SK-N-SH treated with all-trans-retinoic acid at 6 μM for 48 hours (cell line): ENCODE data around the gene FCHSD2.

ENCODE experiments used
- ATAC-seq: fragments of 200-7000 bp; cut with Tn5 transposase; 3 replicates; pipeline ENCODE4 v1.9.1; 2020; ENCODE audit warnings: mild to moderate bottlenecking, moderate library complexity
- ARNTL ChIP-seq: fragments of 450-650 bp; formaldehyde crosslinking; IDR thresholded peaks from 2 replicates; pipeline ENCODE4 v1.5.0; 2020; ENCODE audit warnings: low read depth, mild to moderate bottlenecking, moderate library complexity, borderline replicate concordance
- BACH2 ChIP-seq: fragments of 250-450 bp; sonication (Bioruptor Pico); IDR thresholded peaks from 2 replicates; pipeline ENCODE4 v1.9.0; 2021; ENCODE audit warnings: mild to moderate bottlenecking, borderline replicate concordance
- CREB5 ChIP-seq: fragments of 250-450 bp; sonication (Bioruptor Pico); IDR thresholded peaks from 2 replicates; pipeline ENCODE4 v1.5.1; 2020; ENCODE audit warnings: low read depth, mild to moderate bottlenecking, moderate library complexity
- CSDC2 ChIP-seq: fragments of 250-450 bp; sonication (Bioruptor Pico); IDR thresholded peaks from 2 replicates; pipeline ENCODE4 v1.5.0; 2020; ENCODE audit warnings: mild to moderate bottlenecking, moderate library complexity
- CSRNP3 ChIP-seq: fragments of 250-450 bp; sonication (Bioruptor Pico); IDR thresholded peaks from 2 replicates; pipeline ENCODE4 v1.5.1; 2021; ENCODE audit warnings: mild to moderate bottlenecking, moderate library complexity
- ESRRG ChIP-seq: fragments of 250-450 bp; sonication (Bioruptor Pico); IDR thresholded peaks from 2 replicates; pipeline ENCODE4 v1.6.1; 2021; ENCODE audit warnings: mild to moderate bottlenecking
- GLIS3 ChIP-seq: fragments of 250-450 bp; sonication (Bioruptor Pico); IDR thresholded peaks from 2 replicates; pipeline ENCODE4 v1.5.0; 2020; ENCODE audit warnings: mild to moderate bottlenecking, moderate library complexity
- ISL1 ChIP-seq: fragments of 250-450 bp; sonication (Bioruptor Pico); IDR thresholded peaks from 2 replicates; pipeline ENCODE4 v2.1.2; 2022; ENCODE audit warnings: mild to moderate bottlenecking, moderate library complexity
- OSR1 ChIP-seq: fragments of 250-450 bp; sonication (Bioruptor Pico); IDR thresholded peaks from 2 replicates; pipeline ENCODE4 v1.8.0; 2022; ENCODE audit warnings: moderate library complexity, mild to moderate bottlenecking, inconsistent platforms
- PATZ1 ChIP-seq: fragments of 250-450 bp; sonication (Bioruptor Pico); IDR thresholded peaks from 2 replicates; pipeline ENCODE4 v1.8.0; 2020; ENCODE audit warnings: mild to moderate bottlenecking, moderate library complexity, borderline replicate concordance
- POU6F1 ChIP-seq: fragments of 250-450 bp; sonication (Bioruptor Pico); IDR thresholded peaks from 2 replicates; pipeline ENCODE4 v1.8.0; 2021; ENCODE audit warnings: low read depth, mild to moderate bottlenecking, moderate library complexity, borderline replicate concordance
- PPARA ChIP-seq: fragments of 250-450 bp; sonication (Bioruptor Pico); IDR thresholded peaks from 2 replicates; pipeline ENCODE4 v1.5.0; 2020; ENCODE audit warnings: mild to moderate bottlenecking, borderline replicate concordance
- RARB ChIP-seq: fragments of 250-450 bp; sonication (Bioruptor Pico); IDR thresholded peaks from 2 replicates; pipeline ENCODE4 v1.8.0; 2021; ENCODE audit warnings: mild to moderate bottlenecking, moderate library complexity
- SNAI2 ChIP-seq: fragments of 250-450 bp; sonication (Bioruptor Pico); IDR thresholded peaks from 2 replicates; pipeline ENCODE4 v1.5.0; 2020; ENCODE audit warnings: mild to moderate bottlenecking, moderate library complexity
- TCF4 ChIP-seq: fragments of 250-450 bp; sonication (Bioruptor Pico); IDR thresholded peaks from 2 replicates; pipeline ENCODE4 v1.8.0; 2021; ENCODE audit warnings: mild to moderate bottlenecking, moderate library complexity, borderline replicate concordance
- TOX ChIP-seq: fragments of 250-450 bp; sonication (Bioruptor Pico); IDR thresholded peaks from 2 replicates; pipeline ENCODE4 v1.8.0; 2021; ENCODE audit warnings: mild to moderate bottlenecking, moderate library complexity, borderline replicate concordance
- TSHZ2 ChIP-seq: fragments of 250-450 bp; sonication (Bioruptor Pico); IDR thresholded peaks from 2 replicates; pipeline ENCODE4 v1.5.0; 2020; ENCODE audit warnings: mild to moderate bottlenecking, moderate library complexity
- ZC3H10 ChIP-seq: fragments of 250-450 bp; sonication (Bioruptor Pico); IDR thresholded peaks from 2 replicates; pipeline ENCODE4 v1.5.1; 2021; ENCODE audit warnings: mild to moderate bottlenecking, moderate library complexity
- ZFP3 ChIP-seq: fragments of 250-450 bp; sonication (Bioruptor Pico); IDR thresholded peaks from 2 replicates; pipeline ENCODE4 v1.5.0; 2020; ENCODE audit warnings: mild to moderate bottlenecking, moderate library complexity
- ZFP30 ChIP-seq: fragments of 450-650 bp; formaldehyde crosslinking; IDR thresholded peaks from 2 replicates; pipeline ENCODE4 v1.5.0; 2022; ENCODE audit warnings: mild to moderate bottlenecking, moderate library complexity
- ZNF565 ChIP-seq: fragments of 450-650 bp; formaldehyde crosslinking; conservative IDR thresholded peaks from 2 replicates; pipeline ENCODE4 v1.5.0; 2020; ENCODE audit warnings: low read depth, mild to moderate bottlenecking, moderate library complexity
- ZNF70 ChIP-seq: fragments of 450-650 bp; formaldehyde crosslinking; IDR thresholded peaks from 2 replicates; pipeline ENCODE4 v1.5.0; 2020; ENCODE audit warnings: mild to moderate bottlenecking, moderate library complexity
- ZNF8 ChIP-seq: fragments of 450-650 bp; formaldehyde crosslinking; IDR thresholded peaks from 2 replicates; pipeline ENCODE4 v1.5.0; 2020; ENCODE audit warnings: mild to moderate bottlenecking, moderate library complexity

Gene FCHSD2

GRCh38 chr11:73085189-73085875, 56.8 kb downstream of the FCHSD2 start:
- ATAC-seq = no peak
- no peak for TF ChIP-seq ISL1 (CRISPR knock-in tag)
- TF ChIP-seq ZNF70 (CRISPR knock-in tag) = no peak
- TF ChIP-seq BACH2 (CRISPR knock-in tag) = no peak
- TF ChIP-seq ZNF565 (CRISPR knock-in tag) = no peak
- no peak for TF ChIP-seq TSHZ2 (CRISPR knock-in tag)
- TF ChIP-seq OSR1 = no peak
- TF ChIP-seq, all 23 proteins: peak for 0

GRCh38 chr11:73078631-73079030, 63.5 kb downstream of the FCHSD2 start:
- TF ChIP-seq TCF4 (CRISPR knock-in tag) = no peak
- TF ChIP-seq PPARA (CRISPR knock-in tag) = no peak
- TF ChIP-seq PATZ1 (CRISPR knock-in tag) = no peak
- no peak for TF ChIP-seq CSRNP3 (CRISPR knock-in tag)
- TF ChIP-seq ZFP3 (CRISPR knock-in tag) = no peak
- TF ChIP-seq ZNF70 (CRISPR knock-in tag) = no peak
- TF ChIP-seq ZNF8 (CRISPR knock-in tag) = no peak
- TF ChIP-seq ESRRG (CRISPR knock-in tag) = no peak
- no peak for TF ChIP-seq ZNF565 (CRISPR knock-in tag)
- TF ChIP-seq GLIS3 (CRISPR knock-in tag) = no peak
- no peak for TF ChIP-seq ZFP30 (CRISPR knock-in tag)
- TF ChIP-seq BACH2 (CRISPR knock-in tag) = no peak
- ATAC-seq = no peak

- no peak for TF ChIP-seq PATZ1 (CRISPR knock-in tag)
- peak; percentile 99 for TF ChIP-seq ZNF8 (CRISPR knock-in tag)
- TF ChIP-seq, all 23 proteins: peak for 1
- no peak for ATAC-seq
These were observed 64.7 kb downstream of the FCHSD2 start for GRCh38 chr11:73077454-73077853.

GRCh38 chr11:73074319-73074718, 67.8 kb downstream of the FCHSD2 start:
- ATAC-seq = no peak
- no peak for TF ChIP-seq ESRRG (CRISPR knock-in tag)
- TF ChIP-seq TOX (CRISPR knock-in tag) = no peak
- TF ChIP-seq CREB5 (CRISPR knock-in tag) = no peak
- no peak for TF ChIP-seq ZFP3 (CRISPR knock-in tag)
- TF ChIP-seq GLIS3 (CRISPR knock-in tag) = no peak
- no peak for TF ChIP-seq SNAI2 (CRISPR knock-in tag)
- no peak for TF ChIP-seq BACH2 (CRISPR knock-in tag)
- TF ChIP-seq ZNF565 (CRISPR knock-in tag) = no peak
- TF ChIP-seq ZFP30 (CRISPR knock-in tag) = no peak
- TF ChIP-seq RARB = no peak
- no peak for TF ChIP-seq ARNTL (CRISPR knock-in tag)
- TF ChIP-seq TCF4 (CRISPR knock-in tag) = no peak
- TF ChIP-seq POU6F1 (CRISPR knock-in tag) = no peak
- TF ChIP-seq CSRNP3 (CRISPR knock-in tag) = no peak
- no peak for TF ChIP-seq CSDC2 (CRISPR knock-in tag)
- TF ChIP-seq ZC3H10 (CRISPR knock-in tag) = no peak
- no peak for TF ChIP-seq ZNF8 (CRISPR knock-in tag)
